Stimulated activated naive CD8-positive, alpha-beta T cell treated with anti-CD3 and anti-CD28 coated beads, Interleukin-15, amount 100 ng/mL, for 72 hours (primary cell): ENCODE results near the gene MCU.
"Not testable (repeated sequence)": the region's sequence is repeated elsewhere in the genome, so short reads cannot be mapped to it uniquely, and the experiment has no call there.

ENCODE experiments used
- ATAC-seq: fragments of 150-1000 bp; cut with Tn5 transposase; 2 replicates; pipeline ENCODE4 v1.10.0; 2021; ENCODE audit warnings: mild to moderate bottlenecking, moderate library complexity
- DNase-seq, 2 donors: peaks; one replicate each; pipeline ENCODE4 v3.0.0; 2021 to 2022
- H3K27ac Mint-ChIP-seq, 2 donors: one replicate each; pipeline ENCODE4 v1.8.0; 2022; ENCODE audit warnings: mild to moderate bottlenecking in 2 of 2, mixed read lengths in 2 of 2, moderate library complexity in 2 of 2
- H3K27me3 Mint-ChIP-seq: one replicate; pipeline ENCODE4 v1.8.0; 2022; ENCODE audit warnings: mixed read lengths
- H3K4me1 Mint-ChIP-seq: one replicate; pipeline ENCODE4 v1.8.0; 2022; ENCODE audit warnings: mild to moderate bottlenecking, mixed read lengths
- H3K4me3 Mint-ChIP-seq, 2 donors: one replicate each; pipeline ENCODE4 v1.8.0; 2022; ENCODE audit warnings: mild to moderate bottlenecking in 2 of 2, mixed read lengths in 2 of 2, moderate library complexity in 1 of 2
- H3K9me3 Mint-ChIP-seq, 2 donors: one replicate each; pipeline ENCODE4 v1.8.0; 2022; ENCODE audit warnings: mixed read lengths in 2 of 2

The MCU gene

GRCh38 chr10:72691863-72692743 lies at the start of gene MCU:
Gene MCU (plus strand): TSS chr10:72692143. CDS start chr10:72692152, 9 bp downstream.
- ATAC-seq (peak; percentile 98), DNase-seq (peak; percentile 92)
- no peaks in the 10 kb centered on the region for H3K27me3 Mint-ChIP-seq
- peaks cover 36% of the 10 kb centered on the region for H3K4me1 Mint-ChIP-seq
- no peaks in the 10 kb centered on the region for H3K9me3 Mint-ChIP-seq
- H3K27ac Mint-ChIP-seq = peak within 1 kb of the TSS; percentile 55 to 82
- peak within 1 kb of the TSS; percentile 85 for H3K4me3 Mint-ChIP-seq

GRCh38 chr10:72642318-72642717 lies 49.6 kb upstream of the MCU start:
- ATAC-seq = no peak
- no peaks in the 10 kb centered on the region for H3K27me3 Mint-ChIP-seq
- DNase-seq = no peak
- no peaks in the 10 kb centered on the region for H3K9me3 Mint-ChIP-seq
- peaks cover 6% of the 10 kb centered on the region for H3K4me1 Mint-ChIP-seq
- no peak overlapping the region for H3K27ac Mint-ChIP-seq
- no peak overlapping the region for H3K4me3 Mint-ChIP-seq

- DNase-seq (no peak), ATAC-seq (no peak)
- Mint-ChIP-seq H3K27ac (no peak overlapping the region), H3K4me3 (no peak overlapping the region), H3K9me3 (no peaks in the 10 kb centered on the region), H3K4me1 (no peaks in the 10 kb centered on the region), H3K27me3 (no peaks in the 10 kb centered on the region)
Observed at GRCh38 chr10:72645263-72645858, 46.6 kb upstream of the MCU start.

GRCh38 chr10:72646971-72647370 lies 45.0 kb upstream of the MCU start:
- H3K9me3 Mint-ChIP-seq, H3K27me3 Mint-ChIP-seq, DNase-seq, H3K4me3 Mint-ChIP-seq, H3K27ac Mint-ChIP-seq, ATAC-seq, H3K4me1 Mint-ChIP-seq: not testable (repeated sequence)

GRCh38 chr10:72648301-72648700 lies 43.6 kb upstream of the MCU start:
- no peaks in the 10 kb centered on the region for H3K9me3 Mint-ChIP-seq
- no peaks in the 10 kb centered on the region for H3K27me3 Mint-ChIP-seq
- H3K4me3 Mint-ChIP-seq = no peak overlapping the region
- no peak for DNase-seq
- H3K4me1 Mint-ChIP-seq = no peaks in the 10 kb centered on the region
- no peak for ATAC-seq
- H3K27ac Mint-ChIP-seq = no peak overlapping the region

- Mint-ChIP-seq H3K4me3 (no peak overlapping the region), H3K9me3 (no peaks in the 10 kb centered on the region)
- no peak for ATAC-seq
Observed at GRCh38 chr10:72649291-72649690, 42.7 kb upstream of the MCU start.

GRCh38 chr10:72653383-72654096 lies 38.4 kb upstream of the MCU start:
- no peak overlapping the region for H3K4me3 Mint-ChIP-seq
- no peaks in the 10 kb centered on the region for H3K9me3 Mint-ChIP-seq
- H3K4me1 Mint-ChIP-seq = no peaks in the 10 kb centered on the region
- H3K27ac Mint-ChIP-seq = no peak overlapping the region
- no peak for DNase-seq
- no peaks in the 10 kb centered on the region for H3K27me3 Mint-ChIP-seq
- no peak for ATAC-seq

More at GRCh38 chr10:72649291-72649690, 42.7 kb upstream of the MCU start:
- H3K27ac Mint-ChIP-seq = no peak overlapping the region
- no peaks in the 10 kb centered on the region for H3K4me1 Mint-ChIP-seq
- no peak for DNase-seq
- H3K27me3 Mint-ChIP-seq = no peaks in the 10 kb centered on the region

GRCh38 chr10:72654720-72655119 lies 37.2 kb upstream of the MCU start:
- H3K27me3 Mint-ChIP-seq = no peaks in the 10 kb centered on the region
- H3K4me3 Mint-ChIP-seq = no peak overlapping the region
- DNase-seq (no peak), ATAC-seq (no peak)
- H3K9me3 Mint-ChIP-seq = no peaks in the 10 kb centered on the region
- H3K4me1 Mint-ChIP-seq = no peaks in the 10 kb centered on the region
- no peak overlapping the region for H3K27ac Mint-ChIP-seq

GRCh38 chr10:72658696-72659400 lies 33.1 kb upstream of the MCU start:
- Mint-ChIP-seq H3K4me1 (no peaks in the 10 kb centered on the region), H3K27me3 (no peaks in the 10 kb centered on the region), H3K9me3 (no peaks in the 10 kb centered on the region), H3K4me3 (no peak overlapping the region), H3K27ac (no peak overlapping the region)
- no peak for ATAC-seq
- DNase-seq = no peak

- no peaks in the 10 kb centered on the region for H3K4me1 Mint-ChIP-seq
- H3K27me3 Mint-ChIP-seq = no peaks in the 10 kb centered on the region
- no peak overlapping the region for H3K4me3 Mint-ChIP-seq
- no peak overlapping the region for H3K27ac Mint-ChIP-seq
- no peaks in the 10 kb centered on the region for H3K9me3 Mint-ChIP-seq
- no peak for DNase-seq
- ATAC-seq = no peak
Observed at GRCh38 chr10:72659694-72660093, 32.2 kb upstream of the MCU start.

- Mint-ChIP-seq H3K27me3 (no peaks in the 10 kb centered on the region), H3K4me1 (no peaks in the 10 kb centered on the region), H3K9me3 (no peaks in the 10 kb centered on the region), H3K27ac (no peak overlapping the region), H3K4me3 (no peak overlapping the region)
- DNase-seq (no peak), ATAC-seq (no peak)
Observed at GRCh38 chr10:72660220-72660619, 31.7 kb upstream of the MCU start.

- H3K4me1 Mint-ChIP-seq = no peaks in the 10 kb centered on the region
- H3K9me3 Mint-ChIP-seq = no peaks in the 10 kb centered on the region
- ATAC-seq (no peak), DNase-seq (no peak)
- no peaks in the 10 kb centered on the region for H3K27me3 Mint-ChIP-seq
- H3K4me3 Mint-ChIP-seq = no peak overlapping the region
- no peak overlapping the region for H3K27ac Mint-ChIP-seq
Observed at GRCh38 chr10:72661431-72661830, 30.5 kb upstream of the MCU start.

- ATAC-seq = no peak
- no peaks in the 10 kb centered on the region for H3K9me3 Mint-ChIP-seq
- H3K4me1 Mint-ChIP-seq = no peaks in the 10 kb centered on the region
- DNase-seq = no peak
- no peak overlapping the region for H3K4me3 Mint-ChIP-seq
- H3K27me3 Mint-ChIP-seq = no peaks in the 10 kb centered on the region
- peak overlapping the region in 1 of 2 donors; percentile 11 for H3K27ac Mint-ChIP-seq
Observed at GRCh38 chr10:72663971-72664370, 28.0 kb upstream of the MCU start.

GRCh38 chr10:72665925-72666324 lies 26.0 kb upstream of the MCU start:
- Mint-ChIP-seq H3K4me3 (no peak overlapping the region), H3K27me3 (no peaks in the 10 kb centered on the region), H3K4me1 (no peaks in the 10 kb centered on the region), H3K9me3 (no peaks in the 10 kb centered on the region), H3K27ac (no peak overlapping the region)
- DNase-seq (no peak), ATAC-seq (no peak)

GRCh38 chr10:72667207-72667864 lies 24.6 kb upstream of the MCU start:
- H3K27ac Mint-ChIP-seq = no peak overlapping the region
- H3K27me3 Mint-ChIP-seq = no peaks in the 10 kb centered on the region
- no peaks in the 10 kb centered on the region for H3K9me3 Mint-ChIP-seq
- DNase-seq = no peak
- no peak for ATAC-seq
- no peaks in the 10 kb centered on the region for H3K4me1 Mint-ChIP-seq
- H3K4me3 Mint-ChIP-seq = no peak overlapping the region
